Mononuclear cell (primary cell): Measurements from ENCODE around the gene CHI3L1. TPM values are rescaled to one million over a fixed set of nuclear protein-coding genes. Genes with fewer than 3 reads are reported as not detected.

Experiments
- H3K27me3 ChIP-seq: 2 replicates; pipeline ENCODE4 v1.6.0; 2011; ENCODE audit warnings: low read length, control low read depth; ENCODE audit not compliant: insufficient read depth
- H3K4me1 ChIP-seq: 2 replicates; pipeline ENCODE4 v1.5.1; 2011; ENCODE audit warnings: mild to moderate bottlenecking, low read length, control low read depth; ENCODE audit not compliant: insufficient read depth
- H3K4me3 ChIP-seq: 2 replicates; pipeline ENCODE4 v1.5.1; 2011; ENCODE audit warnings: mild to moderate bottlenecking, low read length, moderate library complexity
- H3K9me3 ChIP-seq: 2 replicates; pipeline ENCODE4 v1.5.1; 2011; ENCODE audit warnings: low read depth, mild to moderate bottlenecking, control low read depth, low read length
- total RNA-seq: library from RNA; depleted of rRNA; stranded (reverse); fragments of >200 nt; gene quantifications from one replicate; pipeline ENCODE4 v1.2.3, GENCODE V29; 2012

CHI3L1 gene
- total RNA-seq, 1 donor: 0.94 TPM

GRCh38 chr1:203197625-203198024 lies 11.1 kb upstream of the CHI3L1 start:
- no peaks in the 10 kb centered on the region for H3K27me3 ChIP-seq
- H3K4me3 ChIP-seq: no peak overlapping the region
- H3K9me3 ChIP-seq: no peaks in the 10 kb centered on the region
- H3K4me1 ChIP-seq: peaks cover 34% of the 10 kb centered on the region

- Histone ChIP-seq H3K4me1 (peaks cover 21% of the 10 kb centered on the region), H3K4me3 (no peak overlapping the region), H3K27me3 (no peaks in the 10 kb centered on the region), H3K9me3 (no peaks in the 10 kb centered on the region)
Observed at GRCh38 chr1:203196371-203196770, 9.9 kb upstream of the CHI3L1 start.

- Histone ChIP-seq H3K27me3 (no peaks in the 10 kb centered on the region), H3K4me1 (peaks cover 7% of the 10 kb centered on the region), H3K9me3 (no peaks in the 10 kb centered on the region), H3K4me3 (no peak overlapping the region)
Observed at GRCh38 chr1:203190949-203191348, 4.4 kb upstream of the CHI3L1 start.

- no peak overlapping the region for H3K4me3 ChIP-seq
- H3K27me3 ChIP-seq: no peaks in the 10 kb centered on the region
- H3K9me3 ChIP-seq: no peaks in the 10 kb centered on the region
- peaks cover 7% of the 10 kb centered on the region for H3K4me1 ChIP-seq
Observed at GRCh38 chr1:203189951-203190352, 3.4 kb upstream of the CHI3L1 start.

- H3K4me3 ChIP-seq: no peak overlapping the region
- peaks cover 7% of the 10 kb centered on the region for H3K4me1 ChIP-seq
- no peaks in the 10 kb centered on the region for H3K27me3 ChIP-seq
- H3K9me3 ChIP-seq: no peaks in the 10 kb centered on the region
Observed at GRCh38 chr1:203188686-203189232, 2.3 kb upstream of the CHI3L1 start.

- peaks cover 7% of the 10 kb centered on the region for H3K4me1 ChIP-seq
- H3K4me3 ChIP-seq: no peak overlapping the region
- H3K27me3 ChIP-seq: no peaks in the 10 kb centered on the region
- no peaks in the 10 kb centered on the region for H3K9me3 ChIP-seq
Observed at GRCh38 chr1:203187689-203188264, 1.3 kb upstream of the CHI3L1 start.

- Histone ChIP-seq H3K9me3 (no peaks in the 10 kb centered on the region), H3K27me3 (no peaks in the 10 kb centered on the region), H3K4me3 (no peak overlapping the region), H3K4me1 (peaks cover 7% of the 10 kb centered on the region)
Observed at GRCh38 chr1:203187304-203187685, 791 bp upstream of the CHI3L1 start.

GRCh38 chr1:203186091-203186445 lies 436 bp downstream of the CHI3L1 start:
- Histone ChIP-seq H3K4me1 (peaks cover 7% of the 10 kb centered on the region), H3K4me3 (no peak overlapping the region), H3K9me3 (no peaks in the 10 kb centered on the region), H3K27me3 (no peaks in the 10 kb centered on the region)

- peaks cover 7% of the 10 kb centered on the region for H3K4me1 ChIP-seq
- H3K4me3 ChIP-seq: no peak overlapping the region
- no peaks in the 10 kb centered on the region for H3K9me3 ChIP-seq
- H3K27me3 ChIP-seq: no peaks in the 10 kb centered on the region
Observed at GRCh38 chr1:203185585-203185984, 919 bp downstream of the CHI3L1 start.

GRCh38 chr1:203185061-203185461 lies 1.4 kb downstream of the CHI3L1 start:
- H3K9me3 ChIP-seq: no peaks in the 10 kb centered on the region

GRCh38 chr1:203184467-203184866 lies 2.0 kb downstream of the CHI3L1 start:
- H3K9me3 ChIP-seq: no peaks in the 10 kb centered on the region
- no peak overlapping the region for H3K4me3 ChIP-seq
- peaks cover 7% of the 10 kb centered on the region for H3K4me1 ChIP-seq
- no peaks in the 10 kb centered on the region for H3K27me3 ChIP-seq

More at GRCh38 chr1:203185061-203185461, 1.4 kb downstream of the CHI3L1 start:
- peaks cover 7% of the 10 kb centered on the region for H3K4me1 ChIP-seq
- H3K27me3 ChIP-seq: no peaks in the 10 kb centered on the region
- H3K4me3 ChIP-seq: no peak overlapping the region

- no peak overlapping the region for H3K4me3 ChIP-seq
- no peaks in the 10 kb centered on the region for H3K9me3 ChIP-seq
- peaks cover 7% of the 10 kb centered on the region for H3K4me1 ChIP-seq
- no peaks in the 10 kb centered on the region for H3K27me3 ChIP-seq
Observed at GRCh38 chr1:203183828-203184227, 2.7 kb downstream of the CHI3L1 start.

GRCh38 chr1:203182387-203182953 lies 4.0 kb downstream of the CHI3L1 start:
- H3K4me1 ChIP-seq: peaks cover 11% of the 10 kb centered on the region
- H3K4me3 ChIP-seq: no peak overlapping the region
- H3K27me3 ChIP-seq: no peaks in the 10 kb centered on the region
- no peaks in the 10 kb centered on the region for H3K9me3 ChIP-seq

GRCh38 chr1:203181586-203182386 lies 4.7 kb downstream of the CHI3L1 start:
- H3K4me3 ChIP-seq: no peak overlapping the region
- peaks cover 13% of the 10 kb centered on the region for H3K4me1 ChIP-seq
- no peaks in the 10 kb centered on the region for H3K9me3 ChIP-seq
- H3K27me3 ChIP-seq: no peaks in the 10 kb centered on the region

GRCh38 chr1:203180611-203181330 lies 5.7 kb downstream of the CHI3L1 start:
- H3K4me3 ChIP-seq: no peak overlapping the region

More at GRCh38 chr1:203180611-203181330, 5.7 kb downstream of the CHI3L1 start:
- Histone ChIP-seq H3K27me3 (no peaks in the 10 kb centered on the region), H3K4me1 (peaks cover 19% of the 10 kb centered on the region), H3K9me3 (no peaks in the 10 kb centered on the region)
